Pancreas (tissue), 10 donors: ENCODE results near the gene PAQR5. TPM values are rescaled to one million over a fixed set of nuclear protein-coding genes. Genes with fewer than 3 reads are reported as not detected.
A peak's percentile ranks its signal among the peaks of the same experiment; 100 is the strongest.

Experiments
- ATAC-seq, 4 donors: fragments of 200-7000 bp; cut with Tn5 transposase; one replicate each; pipeline versions ENCODE4 v1.8.0 to v1.9.1; 2020; ENCODE audit warnings: mild to moderate bottlenecking in 4 of 4, moderate library complexity in 4 of 4
- DNase-seq, 6 donors: peaks; one replicate each; pipeline ENCODE4 v3.0.0-alpha.2; 2020
- FAIRE-seq: peaks from 2 replicates; lab custom pipeline; 2012; peaks lifted over from hg19 to GRCh38; lab: Jason Lieb, UNC
- H3K27ac ChIP-seq, 4 donors: fragments of 200-600 bp; sonication (generic); 1 replicate in 3 of 4; 2 replicates in 1 of 4; pipeline versions ENCODE4 v1.5.0 to v1.8.0; 2020
- H3K27me3 ChIP-seq, 4 donors: fragments of 200-600 bp; one replicate each; pipeline ENCODE4 v1.8.0; 2021
- H3K36me3 ChIP-seq, 3 donors: fragments of 200-600 bp; sonication (generic) in 1 of 3; one replicate each; pipeline versions ENCODE4 v1.5.0 to v1.8.0; 2020 to 2021
- H3K4me1 ChIP-seq, 3 donors: fragments of 200-600 bp; one replicate each; pipeline ENCODE4 v1.8.0; 2021
- H3K4me3 ChIP-seq, 4 donors: fragments of 200-600 bp; sonication (generic) in 2 of 4; one replicate each; pipeline versions ENCODE4 v1.5.0 to v1.8.0; 2020 to 2021
- H3K9me3 ChIP-seq, 4 donors: fragments of 200-600 bp; one replicate each; pipeline ENCODE4 v1.8.0; 2021
- CTCF ChIP-seq, 4 donors: fragments of 200-600 bp; sonication (generic) in 3 of 4; IDR thresholded peaks; one replicate each; pipeline versions ENCODE4 v1.5.0 to v1.8.0; 2021; ENCODE audit warnings: antibody characterized with exemption in 4 of 4
- WGBS, 2 donors: extraction: QIAGEN DNeasy Blood & Tissue Kit; methylation state at CpG; one replicate each; pipeline ENCODE4 v1.1.7; 2013; 5-methylcytosine and 5-hydroxymethylcytosine counted together
- intact Hi-C, 3 donors: fragments of 100-400 bp; cut with DNase I; formaldehyde crosslinking; loops; one replicate each; pipeline versions ENCODE4 v1.11.1 to v1.14.2; 2022
- polyA plus RNA-seq, 2 donors: library from polyadenylated mRNA; stranded (reverse); fragments of 200-250 nt; gene quantifications; one replicate each; pipeline ENCODE4 v1.2.3, GENCODE V29; 2013
- total RNA-seq, 6 donors: library from RNA; stranded (reverse); fragmentation: NEBNext Ultra II Directional in 4 of 6; extraction: Animal tissue kit (Norgen Biotek cat#: 25700) in 4 of 6; gene quantifications; one replicate each; pipeline versions ENCODE4 v1.2.1 to v1.2.4, GENCODE V29; 2021 to 2023
- donor health status: healthy with polysubstance abuse.
- donor health status: DM: no; HTN: no; CAD: no; lungs with moderate emphysema.
- donor health status: DM: no; HTN: no; CAD: no.
- donor health status: control.
- donor health status: control.
- donor health status: Bipolar disorder and iron deficiency.
- donor health status: DM: yes; HTN: yes; CAD: no.
- donor health status: DM: no; HTN: no; CAD: no.
- donor health status: DM: no; HTN: no; CAD: no.
- donor health status: DM: yes; HTN: yes; CAD: no.

Gene PAQR5, protein sequence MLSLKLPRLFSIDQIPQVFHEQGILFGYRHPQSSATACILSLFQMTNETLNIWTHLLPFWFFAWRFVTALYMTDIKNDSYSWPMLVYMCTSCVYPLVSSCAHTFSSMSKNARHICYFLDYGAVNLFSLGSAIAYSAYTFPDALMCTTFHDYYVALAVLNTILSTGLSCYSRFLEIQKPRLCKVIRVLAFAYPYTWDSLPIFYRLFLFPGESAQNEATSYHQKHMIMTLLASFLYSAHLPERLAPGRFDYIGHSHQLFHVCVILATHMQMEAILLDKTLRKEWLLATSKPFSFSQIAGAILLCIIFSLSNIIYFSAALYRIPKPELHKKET
- total RNA-seq (1 to 10 TPM; 5.2 to 9.4 (median 6.6) TPM), polyA plus RNA-seq (1 to 10 TPM; 5.7 to 6.3 TPM)

- H3K27ac ChIP-seq = peak within 1 kb of the TSS; percentile 42 to 63 (median 50)
- H3K27me3 ChIP-seq = no peaks in the 10 kb centered on the region
- DNase-seq (peak in 5 of 6 donors; percentile 26 to 77 (median 59)), ATAC-seq (peak; percentile 81 to 89 (median 87)), FAIRE-seq (no peak)
- H3K4me1 ChIP-seq = peaks cover 0 to 7% (median 0%) of the 10 kb centered on the region in 3 donors
- H3K36me3 ChIP-seq = no peaks in the 10 kb centered on the region
- H3K9me3 ChIP-seq = no peaks in the 10 kb centered on the region
- H3K4me3 ChIP-seq = peak within 1 kb of the TSS; percentile 48 to 71 (median 56)
- no peak for TF ChIP-seq CTCF (IDR thresholded peaks at IDR 0.05)
- WGBS, 2 donors = 1% methylated on average over 43 to 74 of the region's 74 CpGs
- intact Hi-C loops = no loop called here
Observed at GRCh38 chr15:69298697-69299441, at the start of gene PAQR5. Gene PAQR5, plus strand, starts transcription at chr15:69298912. Its CDS starts 61,169 bp downstream, at chr15:69360081.

- ATAC-seq = peak in 3 of 4 donors; percentile 29 to 69 (median 58)
- FAIRE-seq = no peak
- WGBS, 2 donors = 37 to 43% methylated on average over 3 of the region's 3 CpGs
Observed at GRCh38 chr15:69253156-69253555, 45.6 kb upstream of the PAQR5 start.

GRCh38 chr15:69265347-69265955, 33.3 kb upstream of the PAQR5 start:
- ATAC-seq (peak in 3 of 4 donors; percentile 53 to 64 (median 55)), DNase-seq (no peak), FAIRE-seq (peak; percentile 75)
- H3K4me1 ChIP-seq = no peaks in the 10 kb centered on the region
- intact Hi-C loops = loop anchor here in 2 of 3 donors (5.0 kb wide), 1 partner anchor 208 kb away; no protein-coding TSS in a partner anchor
- 26 to 31% methylated on average over 5 of the region's 5 CpGs for WGBS, 2 donors
- peak in 3 of 4 donors; percentile 25 to 41 (median 32) for TF ChIP-seq CTCF (IDR thresholded peaks at IDR 0.05)
- H3K4me3 ChIP-seq = no peak overlapping the region
- H3K9me3 ChIP-seq = no peaks in the 10 kb centered on the region
- no peaks in the 10 kb centered on the region for H3K36me3 ChIP-seq
- H3K27me3 ChIP-seq = no peaks in the 10 kb centered on the region
- H3K27ac ChIP-seq = no peak overlapping the region

More at GRCh38 chr15:69253156-69253555, 45.6 kb upstream of the PAQR5 start:
- Histone ChIP-seq H3K36me3 (no peaks in the 10 kb centered on the region), H3K9me3 (no peaks in the 10 kb centered on the region), H3K4me3 (no peak overlapping the region), H3K27me3 (no peaks in the 10 kb centered on the region), H3K4me1 (peaks cover 0 to 9% (median 0%) of the 10 kb centered on the region in 3 donors), H3K27ac (peak overlapping the region in 1 of 4 donors; percentile 2)
- intact Hi-C loops = no loop called here
- DNase-seq = peak in 1 of 6 donors; percentile 11
- TF ChIP-seq CTCF (IDR thresholded peaks at IDR 0.05) = no peak

- no peak for TF ChIP-seq CTCF (IDR thresholded peaks at IDR 0.05)
- ATAC-seq = no peak
- H3K4me3 ChIP-seq = no peak overlapping the region
- H3K27ac ChIP-seq = no peak overlapping the region
- no peaks in the 10 kb centered on the region for H3K36me3 ChIP-seq
- no peaks in the 10 kb centered on the region for H3K9me3 ChIP-seq
- FAIRE-seq = no peak
- intact Hi-C loops = no loop called here
- no peaks in the 10 kb centered on the region for H3K27me3 ChIP-seq
- no peaks in the 10 kb centered on the region for H3K4me1 ChIP-seq
- DNase-seq = no peak
Observed at GRCh38 chr15:69271217-69271616, 27.5 kb upstream of the PAQR5 start.
